ENCODE results near the gene CSKMT.
"Not testable (repeated sequence)": the region's sequence is repeated elsewhere in the genome, so short reads cannot be mapped to it uniquely, and the experiment has no call there.

Gene CSKMT

DNA sequence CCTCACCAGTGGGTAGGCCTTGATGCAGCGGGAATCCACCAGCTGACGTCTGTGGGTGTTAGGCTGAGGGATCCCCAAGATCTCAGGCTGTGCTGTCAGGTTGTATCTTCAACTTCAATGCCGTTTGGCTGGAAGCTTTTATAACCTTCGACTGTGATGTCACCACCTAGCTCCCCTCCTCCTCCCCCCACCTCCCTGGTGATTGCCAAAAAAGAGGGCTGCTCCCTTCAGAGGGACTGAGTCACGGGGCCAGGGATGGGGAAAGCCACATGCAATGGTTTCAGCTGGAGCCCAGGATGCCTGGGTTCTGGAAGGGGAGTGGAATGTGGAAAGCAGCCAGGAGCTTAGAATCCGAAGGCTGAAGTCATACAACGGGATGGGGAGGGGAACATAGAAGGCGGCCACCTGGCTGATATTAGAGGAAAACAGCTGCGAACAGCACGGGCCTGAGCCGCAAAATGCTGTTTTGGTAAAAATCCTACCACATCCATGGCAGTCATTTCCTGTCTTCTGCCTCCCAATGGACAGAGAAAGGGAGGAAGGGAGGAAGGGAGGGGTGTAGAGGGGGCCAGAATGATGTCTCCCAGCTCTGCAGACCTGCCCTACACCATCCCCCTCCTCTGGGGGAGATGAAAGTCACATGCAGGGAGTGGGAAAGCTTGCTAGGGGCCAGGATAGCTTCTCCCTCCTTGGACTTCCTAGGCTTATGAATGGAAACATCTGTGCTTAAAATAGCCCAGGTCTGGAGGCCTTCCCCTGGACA lies 24.5 kb downstream of the CSKMT start, which contains the start of gene LRRN4CL:
Gene LRRN4CL (minus strand): TSS at position 110 of the 763 bp plus-strand sequence. CDS start 1,022 bp downstream, outside the sequence.
- no peak for DNase-seq

DNA sequence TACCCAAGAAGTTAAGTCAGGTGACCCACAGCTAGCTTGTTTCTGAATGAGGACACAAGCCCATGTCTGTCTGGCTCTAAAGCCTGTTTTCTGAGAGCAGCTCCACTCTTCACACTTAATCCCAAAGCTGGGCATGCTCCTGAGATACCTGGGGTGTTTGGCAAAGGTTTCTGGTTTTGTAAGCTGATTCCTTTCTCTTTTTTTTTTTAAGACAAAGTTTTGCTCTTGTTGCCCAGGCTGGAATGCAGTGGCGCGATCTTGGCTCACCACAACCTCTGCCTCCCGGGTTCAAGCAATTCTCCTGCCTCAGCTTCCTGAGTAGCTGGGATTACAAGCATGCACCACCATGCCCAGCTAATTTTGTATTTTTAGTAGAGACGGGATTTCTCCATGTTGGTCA lies 28.5 kb downstream of the CSKMT start:
- not testable (repeated sequence) for DNase-seq

GRCh38 chr11:62694455-62695167 lies 29.5 kb downstream of the CSKMT start:
- DNase-seq = peak; percentile 75 to 76

DNA sequence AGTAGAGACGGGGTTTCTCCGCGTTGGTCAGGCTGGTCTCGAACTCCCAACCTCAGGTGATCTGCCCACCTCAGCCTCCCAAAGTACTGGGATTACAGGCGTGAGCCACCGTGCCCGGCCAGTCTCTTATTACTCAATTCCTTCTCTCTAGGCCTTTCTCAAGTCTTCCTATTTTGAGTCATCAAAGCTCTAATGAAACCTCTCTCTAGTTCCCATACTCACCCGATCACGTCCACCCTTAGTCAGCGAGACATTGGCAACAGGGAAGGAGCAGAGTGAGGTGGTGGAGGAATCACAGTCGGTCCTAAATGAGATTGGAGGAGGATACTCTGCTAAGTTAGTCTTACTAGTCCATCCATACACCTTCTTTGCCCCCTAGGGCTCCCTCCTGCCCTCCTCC lies 37.1 kb downstream of the CSKMT start:
- DNase-seq = no peak

DNA sequence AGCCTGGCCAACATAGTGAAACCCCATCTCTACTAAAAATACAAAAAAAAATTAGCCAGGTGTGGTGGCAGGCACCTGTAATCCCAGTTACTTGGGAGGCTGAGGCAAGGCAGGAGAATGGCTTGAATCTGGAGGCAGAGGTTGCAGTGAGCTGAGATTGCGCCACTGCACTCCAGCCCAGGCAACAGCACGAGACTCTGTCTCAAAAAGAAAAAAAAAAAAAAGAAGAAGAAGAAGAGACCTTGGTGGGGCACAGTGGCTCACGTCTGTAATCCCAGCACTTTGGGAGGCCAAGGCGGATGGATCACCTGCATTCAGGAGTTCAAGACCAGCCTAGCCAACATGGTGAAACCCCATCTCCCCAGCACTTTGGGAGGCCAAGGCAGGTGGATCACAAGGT lies 38.8 kb downstream of the CSKMT start:
- DNase-seq = not testable (repeated sequence)

GRCh38 chr11:62705413-62705812 lies 40.3 kb downstream of the CSKMT start:
- no peak for DNase-seq

DNA sequence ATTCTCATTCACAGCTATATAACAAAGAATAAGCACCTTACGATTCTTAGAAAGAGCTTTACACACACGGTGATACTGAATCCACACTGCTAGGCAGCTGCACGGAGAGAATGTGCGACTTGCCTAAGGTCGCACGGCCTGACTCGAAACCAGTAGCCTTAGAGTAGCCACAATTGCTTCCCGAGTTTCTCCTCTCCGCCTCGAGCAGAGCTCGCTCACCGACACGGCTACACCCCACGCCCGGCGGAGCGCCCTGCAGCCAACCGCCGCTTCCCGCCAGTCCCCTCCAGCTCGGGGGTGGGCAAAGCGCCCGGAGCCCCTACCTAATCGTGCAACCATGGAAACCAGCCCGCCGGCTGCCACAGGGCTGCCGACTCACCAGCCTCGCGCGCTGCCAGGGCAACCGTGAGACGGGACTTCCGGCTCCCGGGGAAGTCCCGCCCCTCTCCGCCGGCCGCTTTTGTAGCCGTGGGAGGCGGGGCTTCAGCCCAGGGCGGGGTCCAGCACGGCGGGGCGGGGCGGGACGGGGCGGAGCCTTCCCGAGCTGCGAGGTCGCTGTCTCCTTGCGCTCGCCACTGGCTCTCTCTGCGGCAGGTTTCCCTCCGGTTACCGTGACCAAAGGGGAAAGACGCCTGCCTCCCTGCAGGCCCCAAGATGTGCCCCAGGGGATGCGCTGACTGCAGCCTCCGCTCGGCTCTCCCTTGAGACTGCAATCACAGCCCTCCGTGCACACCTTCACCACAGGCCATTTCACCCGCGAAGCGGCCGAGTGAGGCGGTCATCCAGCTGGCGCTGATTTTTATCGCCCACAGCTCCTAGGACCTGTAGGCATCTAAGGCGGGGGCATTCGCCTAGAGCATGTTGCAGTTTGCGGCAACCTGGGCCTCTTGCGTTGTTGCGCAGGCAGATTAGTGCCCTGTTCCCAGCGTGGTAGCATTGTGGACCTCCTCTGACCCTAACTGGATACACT lies 41.1 kb downstream of the CSKMT start:
- DNase-seq = peak; percentile 40 to 70

DNA sequence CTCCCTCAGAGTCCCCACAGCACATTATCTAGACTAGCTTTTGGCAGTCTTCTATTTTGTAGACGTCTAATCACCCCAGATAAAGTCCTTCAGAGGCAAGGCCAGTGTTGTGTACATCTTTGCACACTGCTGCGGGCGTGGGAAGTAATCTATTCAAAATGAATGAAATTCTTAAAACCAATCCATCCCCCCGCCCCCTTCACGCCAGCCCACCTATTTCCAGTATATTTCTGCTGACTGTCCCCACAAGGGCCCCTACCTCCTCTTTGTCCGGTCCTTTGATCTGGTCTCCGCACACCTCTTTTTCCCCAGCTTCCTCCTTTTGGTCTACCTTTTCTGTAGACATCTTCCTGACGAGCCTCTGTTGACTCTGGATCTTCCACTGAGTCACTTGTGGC lies 41.7 kb downstream of the CSKMT start:
- DNase-seq = no peak

DNA sequence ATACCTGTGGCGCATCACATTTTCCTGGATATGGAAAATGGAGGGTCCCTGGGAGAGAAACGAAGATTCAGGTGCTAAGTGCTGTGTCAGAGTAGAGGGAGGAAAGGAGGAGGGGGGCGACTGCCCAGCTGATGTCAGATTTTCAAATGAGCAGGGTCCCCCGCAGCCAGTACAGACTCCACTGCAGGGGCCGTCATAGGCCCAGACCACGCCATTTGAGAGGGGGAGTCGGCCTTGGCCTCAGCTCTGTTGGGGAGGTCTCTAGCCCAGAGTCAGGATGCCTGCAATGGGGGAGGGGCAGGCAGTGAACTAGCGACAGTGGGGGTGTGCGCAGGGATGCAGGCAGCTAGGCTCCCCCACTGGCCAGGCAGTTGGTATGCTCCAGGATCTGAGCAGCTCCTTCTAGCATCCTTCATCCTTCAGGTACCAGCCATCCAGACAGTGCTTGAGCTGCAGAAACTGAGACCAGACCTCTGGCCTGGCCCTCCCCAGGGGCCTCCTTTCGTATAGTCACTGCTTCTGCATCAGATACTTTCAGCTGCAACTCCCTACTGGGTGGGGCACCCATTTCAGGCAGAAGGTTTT lies 42.3 kb downstream of the CSKMT start, which contains the start of the genes BSCL2 and GNG3:
Gene BSCL2 (minus strand): TSS at position 148 of the 585 bp plus-strand sequence. CDS start 229 bp downstream, outside the sequence.
Gene GNG3 (plus strand): TSS at position 400 of the 585 bp plus-strand sequence. CDS start 620 bp downstream, outside the sequence.
- DNase-seq = peak; percentile 90 to 97

DNA sequence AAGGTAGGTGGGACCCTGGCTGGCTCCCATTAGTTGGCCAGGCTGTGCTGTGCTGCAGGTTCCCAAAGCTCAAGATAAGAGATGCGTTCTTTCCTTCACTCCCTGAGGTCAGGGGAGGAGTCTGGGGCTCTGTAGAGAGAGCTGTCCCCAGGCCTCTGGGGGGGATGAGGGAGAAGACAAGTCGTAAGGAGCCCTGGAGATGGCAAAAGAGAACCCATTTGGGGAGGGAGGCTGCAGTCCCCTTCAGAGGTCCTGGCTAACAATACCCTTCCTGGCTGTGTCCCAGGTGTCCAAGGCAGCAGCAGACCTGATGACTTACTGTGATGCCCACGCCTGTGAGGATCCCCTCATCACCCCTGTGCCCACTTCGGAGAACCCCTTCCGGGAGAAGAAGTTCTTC lies 43.3 kb downstream of the CSKMT start:
- no peak for DNase-seq

DNA sequence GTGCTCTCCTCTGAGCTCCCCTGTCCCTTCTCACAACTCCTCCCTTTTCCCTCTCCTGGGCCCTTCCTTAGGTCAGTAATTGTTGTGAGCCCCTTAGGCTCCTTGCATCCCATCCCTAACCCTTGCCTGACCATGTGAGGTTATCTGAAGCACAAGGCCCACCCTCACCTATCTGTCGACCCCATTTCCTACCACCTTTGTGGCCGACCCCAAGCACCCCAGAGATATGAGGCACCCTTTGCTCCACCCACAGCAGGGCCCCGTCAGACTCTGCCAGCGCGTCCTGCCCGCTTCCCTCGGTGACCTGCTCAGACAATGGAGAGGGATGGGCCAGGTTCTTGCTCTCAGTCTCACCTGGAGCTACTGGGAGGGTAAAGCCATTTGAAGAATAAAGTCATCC lies 43.7 kb downstream of the CSKMT start:
- peak in 1 of 2 experiments; percentile 24 for DNase-seq

DNA sequence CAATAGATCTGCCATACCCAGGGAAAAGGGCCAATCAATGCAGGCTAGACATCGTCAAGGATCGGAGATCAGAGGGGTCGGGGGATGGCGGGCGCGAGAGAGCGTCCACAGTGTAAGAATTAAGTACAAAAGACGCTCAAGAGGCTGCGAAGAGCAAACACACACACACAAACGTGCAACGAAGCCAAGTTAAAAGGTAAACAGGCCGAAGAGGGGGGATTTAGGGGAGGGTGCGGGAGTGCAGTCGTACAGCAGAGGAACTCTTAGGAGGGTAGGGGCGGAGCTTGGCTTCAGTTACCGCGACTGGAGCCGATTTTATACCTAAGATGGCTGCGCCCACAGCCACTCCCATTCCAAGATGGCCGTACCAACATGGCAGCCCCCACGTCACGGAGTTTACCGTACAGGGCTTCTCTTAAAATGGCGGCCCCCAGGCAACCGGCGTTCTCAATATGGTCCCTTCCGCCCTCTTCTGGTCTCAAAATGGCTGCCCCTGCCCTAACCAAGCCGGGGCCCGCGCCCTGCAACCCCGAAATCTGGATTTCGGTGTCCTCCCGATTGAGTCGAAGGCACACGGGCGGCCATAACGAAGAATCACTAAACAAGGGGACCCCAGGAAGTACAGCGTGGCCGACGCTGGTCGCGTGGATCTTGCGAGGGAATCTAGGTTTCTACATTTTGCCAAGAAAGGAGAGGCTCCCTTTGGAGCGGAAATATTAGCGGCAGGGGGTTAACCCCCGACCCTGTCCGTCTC lies 44.3 kb downstream of the CSKMT start:
- DNase-seq = peak; percentile 83 to 84

DNA sequence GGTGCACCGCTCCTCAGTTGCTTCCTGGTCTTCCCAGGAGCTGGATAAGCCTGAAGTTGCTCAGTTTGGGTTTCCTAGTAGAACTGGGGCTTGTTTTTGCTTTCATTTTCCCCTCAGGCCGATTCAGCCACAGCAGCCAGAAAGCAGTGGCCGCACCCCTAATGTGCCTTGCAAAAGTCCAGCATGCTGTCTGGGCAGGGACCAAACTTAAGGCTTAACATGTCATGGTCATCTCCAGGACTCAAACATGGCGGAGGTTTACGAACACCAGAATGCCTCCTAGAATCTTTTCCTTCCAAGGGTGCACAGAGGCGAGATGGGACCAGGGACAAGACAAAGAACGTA lies 44.9 kb downstream of the CSKMT start:
- no peak for DNase-seq

GRCh38 chr11:62712276-62712812 lies 47.2 kb downstream of the CSKMT start:
- no peak for DNase-seq

DNA sequence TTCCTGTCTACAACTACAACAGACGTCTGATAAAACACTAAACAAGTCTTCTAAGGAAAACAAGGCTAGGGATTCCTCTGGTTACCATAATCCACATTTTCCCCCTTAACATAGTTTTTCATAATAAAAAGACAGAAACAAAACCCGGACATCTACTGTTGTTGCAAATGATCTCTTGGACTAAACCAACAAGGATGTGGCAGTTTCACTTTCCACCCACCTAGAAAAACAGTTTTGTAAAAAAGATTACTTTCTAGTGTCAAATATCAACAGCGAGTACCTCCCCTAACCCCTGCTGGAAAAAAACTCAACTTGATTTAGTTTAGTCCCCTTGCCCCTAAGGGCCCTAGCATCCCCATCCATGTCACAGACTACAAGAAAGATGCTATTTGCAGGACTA lies 47.7 kb downstream of the CSKMT start:
- DNase-seq = no peak

GRCh38 chr11:62713343-62713742 lies 48.2 kb downstream of the CSKMT start:
- DNase-seq = no peak

DNA sequence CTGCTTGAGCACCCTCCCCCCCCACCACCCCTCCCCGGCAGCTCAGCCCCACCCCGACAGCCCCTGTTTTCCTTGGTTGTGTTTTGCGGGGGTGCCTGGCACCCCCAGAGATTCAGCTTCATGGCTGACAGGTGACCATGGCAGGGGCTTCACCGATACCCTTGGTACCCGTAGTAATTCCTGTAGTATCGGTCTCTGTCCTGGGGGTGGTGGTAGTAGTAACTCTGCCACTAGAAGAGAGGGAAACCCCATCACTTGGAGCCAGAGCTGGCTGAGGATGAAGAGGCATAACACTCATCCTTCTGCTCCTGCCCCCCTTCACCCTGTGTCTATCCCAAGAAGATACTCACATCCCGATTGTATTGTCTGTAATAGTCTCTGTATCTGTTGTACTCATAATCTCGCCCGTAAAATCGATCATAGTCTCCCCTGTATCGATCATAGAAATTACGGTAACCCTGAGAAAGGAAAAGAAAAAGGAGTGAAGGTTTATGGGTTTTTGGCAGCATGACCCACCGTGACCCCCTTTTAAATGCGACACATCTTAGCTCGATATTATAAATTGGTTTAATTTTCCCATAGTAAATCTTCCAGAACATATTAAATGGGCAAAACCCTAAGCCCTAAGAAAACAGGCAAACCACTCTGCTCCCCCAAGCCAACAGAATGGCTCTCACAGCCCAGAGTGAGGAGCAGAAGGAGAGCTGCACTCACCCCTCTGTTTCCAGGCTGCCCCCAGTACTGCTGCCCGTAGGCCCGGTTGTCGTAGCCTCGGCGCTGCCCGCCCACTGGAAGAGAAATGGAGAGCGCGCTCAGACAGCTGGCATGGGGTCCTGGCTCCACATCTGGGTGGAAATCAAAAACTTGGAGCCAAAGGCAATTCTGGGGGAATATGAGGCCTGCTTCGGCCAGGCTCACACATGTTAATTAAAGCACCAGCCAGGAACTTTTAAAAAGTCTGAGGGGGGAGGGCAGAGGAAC lies 50.3 kb downstream of the CSKMT start:
- no peak for DNase-seq

DNA sequence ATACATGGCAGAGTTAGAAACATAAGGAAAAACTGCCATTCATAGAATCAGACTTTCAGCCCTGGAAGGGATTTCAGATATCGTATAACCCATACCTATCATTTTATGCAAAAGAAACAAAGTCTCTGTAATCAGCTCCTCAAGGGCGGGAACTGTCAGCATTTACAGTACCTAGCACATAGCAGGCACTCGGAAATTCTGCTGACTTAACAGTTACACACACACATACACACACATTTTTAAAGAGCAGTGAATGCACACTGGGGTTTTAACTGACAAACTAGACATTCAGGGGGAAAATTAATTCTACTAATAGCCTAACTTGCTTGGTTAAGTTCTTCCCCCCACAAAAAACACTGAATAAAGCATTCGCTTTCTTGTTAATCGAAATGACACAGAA lies 51.1 kb downstream of the CSKMT start:
- no peak for DNase-seq

- DNase-seq = no peak
These were observed 51.7 kb downstream of the CSKMT start for GRCh38 chr11:62716816-62717215.
